ENCODE results near the gene TBL1X.

Gene TBL1X

GRCh38 chrX:9577555-9577954 is 112.7 kb downstream of the TBL1X start:
- H3K4me3 ChIP-seq (ENCODE audit: low read length) = no peak overlapping the region
- no peak for DNase-seq (ENCODE audit: low read depth)
- no peak for TF ChIP-seq CTCF (IDR thresholded peaks at IDR 0.05; ENCODE audit: insufficient read depth, low read depth, low read length, missing control alignments)

- no peak for DNase-seq (ENCODE audit: low read depth)
- TF ChIP-seq CTCF (IDR thresholded peaks at IDR 0.05; ENCODE audit: insufficient read depth, low read depth, low read length, missing control alignments) = no peak
- no peak overlapping the region for H3K4me3 ChIP-seq (ENCODE audit: low read length)
These were observed 113.4 kb downstream of the TBL1X start for GRCh38 chrX:9578083-9578779.

- DNase-seq (ENCODE audit: low read depth) = no peak
- TF ChIP-seq CTCF (IDR thresholded peaks at IDR 0.05; ENCODE audit: insufficient read depth, low read depth, low read length, missing control alignments) = no peak
- no peak overlapping the region for H3K4me3 ChIP-seq (ENCODE audit: low read length)
These were observed 117.0 kb downstream of the TBL1X start for GRCh38 chrX:9581771-9582385.

- TF ChIP-seq CTCF (IDR thresholded peaks at IDR 0.05; ENCODE audit: insufficient read depth, low read depth, low read length, missing control alignments) = no peak
- no peak for DNase-seq (ENCODE audit: low read depth)
- H3K4me3 ChIP-seq (ENCODE audit: low read length) = no peak overlapping the region
These were observed 118.1 kb downstream of the TBL1X start for GRCh38 chrX:9582956-9583355.

- no peak for TF ChIP-seq CTCF (IDR thresholded peaks at IDR 0.05; ENCODE audit: insufficient read depth, low read depth, low read length, missing control alignments)
- no peak for DNase-seq (ENCODE audit: low read depth)
- no peak overlapping the region for H3K4me3 ChIP-seq (ENCODE audit: low read length)
These were observed 122.1 kb downstream of the TBL1X start for GRCh38 chrX:9586992-9587392.

GRCh38 chrX:9587642-9588041 is 122.8 kb downstream of the TBL1X start:
- H3K4me3 ChIP-seq (ENCODE audit: low read length) = no peak overlapping the region
- TF ChIP-seq CTCF (IDR thresholded peaks at IDR 0.05; ENCODE audit: insufficient read depth, low read depth, low read length, missing control alignments) = no peak
- peak; percentile 8 for DNase-seq (ENCODE audit: low read depth)

GRCh38 chrX:9591496-9591895 is 126.6 kb downstream of the TBL1X start:
- H3K4me3 ChIP-seq (ENCODE audit: low read length) = no peak overlapping the region
- no peak for DNase-seq (ENCODE audit: low read depth)
- TF ChIP-seq CTCF (IDR thresholded peaks at IDR 0.05; ENCODE audit: insufficient read depth, low read depth, low read length, missing control alignments) = no peak

Measured in epithelial cell of esophagus (primary cell).